HepG2 (cell line): ENCODE measurements around the gene SDK1. TPM values are rescaled to one million over a fixed set of nuclear protein-coding genes. Genes with fewer than 3 reads are reported as not detected.

Experiments
- ATAC-seq: fragments of 200-7000 bp; cut with Tn5 transposase; 3 replicates; pipeline ENCODE4 v1.9.1; 2020; ENCODE audit warnings: mild to moderate bottlenecking, moderate library complexity
- BruUV-seq: library from RNA; stranded (reverse); fragments of 400-500 nt; replicated peaks from 2 replicates; lab custom pipeline; 2021; lab: Mats Ljungman, UMichigan
- CTCF ChIA-PET: fragments of 300-600 bp; formaldehyde crosslinking; extraction: SDS; loops from one replicate; lab custom pipeline; 2021; ENCODE audit warnings: low total read pairs, inconsistent platforms, low intra/inter-chr PET ratio; lab: Yijun Ruan, JAX
- POLR2A ChIA-PET: fragments of 350-600 bp; sonication (Branson Sonifier 250); formaldehyde crosslinking; loops from one replicate; lab custom pipeline; 2020; ENCODE audit warnings: antibody characterized with exemption, inconsistent platforms; lab: Yijun Ruan, JAX
- DNase-seq: peaks from one replicate; pipeline ENCODE4 v3.0.0-alpha.2; 2015; ENCODE audit warnings: low spot score
- FAIRE-seq: peaks from 3 replicates; lab custom pipeline; 2011; peaks lifted over from hg19 to GRCh38; lab: Jason Lieb, UNC
- H2AFZ ChIP-seq: one replicate; pipeline ENCODE4 v1.6.1; 2011; ENCODE audit warnings: low read length, inconsistent platforms
- H3K27ac ChIP-seq: fragments of 300-600 bp; 3 replicates; pipeline ENCODE4 v1.8.0; 2011; ENCODE audit warnings: mixed run types, mild to moderate bottlenecking, mixed read lengths, low read length, inconsistent platforms; ENCODE audit not compliant: insufficient read depth; ENCODE audit errors: extremely low read length
- H3K27me3 ChIP-seq, 2 experiments: fragments of 200-600 bp in 1 of 2; 2 replicates in 1 of 2; 3 replicates in 1 of 2; pipeline versions ENCODE4 v1.6.0 to v1.8.0; 2011; ENCODE audit warnings: low read length in 2 of 2, mild to moderate bottlenecking in 2 of 2, moderate library complexity in 2 of 2, inconsistent platforms in 1 of 2; ENCODE audit not compliant: insufficient read depth in 2 of 2, control insufficient read depth in 1 of 2
- H3K36me3 ChIP-seq, 2 experiments: fragments of 200-600 bp in 1 of 2; replicated peaks in 1 of 2; 2 replicates in 1 of 2; 3 replicates in 1 of 2; pipeline versions ENCODE4 v1.5.1 to v1.8.0; 2011; ENCODE audit warnings: low read length in 2 of 2, inconsistent platforms in 1 of 2; ENCODE audit not compliant: insufficient read depth in 2 of 2, control insufficient read depth in 1 of 2
- H3K4me1 ChIP-seq: 2 replicates; pipeline ENCODE4 v1.5.1; 2012; ENCODE audit warnings: low read length, inconsistent platforms; ENCODE audit not compliant: insufficient read depth
- H3K4me2 ChIP-seq: 2 replicates; pipeline ENCODE4 v1.6.0; 2011; ENCODE audit warnings: low read depth, low read length, inconsistent platforms
- H3K4me3 ChIP-seq, 3 experiments: fragments of 200-600 bp in 1 of 3; sonication (generic), shearing (Covaris generic) in 1 of 3; replicated peaks in 1 of 3; 2 replicates each; pipeline ENCODE4 v1.5.1; 2011 to 2016; ENCODE audit warnings: low read length in 3 of 3, inconsistent platforms in 2 of 3, low read depth in 2 of 3, mild to moderate bottlenecking in 2 of 3, control low read depth in 1 of 3, mixed read lengths in 1 of 3; ENCODE audit not compliant: insufficient read depth in 1 of 3
- H3K79me2 ChIP-seq: one replicate; pipeline ENCODE4 v1.6.1; 2011; ENCODE audit warnings: low read length, inconsistent platforms; ENCODE audit not compliant: insufficient read depth
- H3K9ac ChIP-seq: 2 replicates; pipeline ENCODE4 v1.6.0; 2011; ENCODE audit warnings: mild to moderate bottlenecking, low read depth, low read length, inconsistent platforms; ENCODE audit not compliant: insufficient read depth
- H3K9me3 ChIP-seq: 2 replicates; pipeline ENCODE4 v1.5.1; 2012; ENCODE audit warnings: mild to moderate bottlenecking, low read length
- H4K20me1 ChIP-seq: 2 replicates; pipeline ENCODE4 v1.6.0; 2011; ENCODE audit warnings: inconsistent platforms, mild to moderate bottlenecking, low read length, moderate library complexity; ENCODE audit not compliant: insufficient read depth
- KDM5A ChIP-seq: fragments of 200-600 bp; sonication (generic); IDR thresholded peaks from 2 replicates; pipeline ENCODE4 v1.7.0; 2018; ENCODE audit warnings: antibody characterized with exemption, mild to moderate bottlenecking, low read length, borderline replicate concordance
- NFKB2 ChIP-seq: sonication (generic); formaldehyde crosslinking; IDR thresholded peaks from 2 replicates; pipeline ENCODE4 v1.4.0; 2020; ENCODE audit warnings: missing genetic modification reagents, borderline replicate concordance
- PHF21A ChIP-seq: sonication (generic); formaldehyde crosslinking; IDR thresholded peaks from 2 replicates; pipeline ENCODE4 v1.5.0; 2020; ENCODE audit warnings: mild to moderate bottlenecking, missing genetic modification reagents
- PITX1 ChIP-seq: sonication (generic); formaldehyde crosslinking; IDR thresholded peaks from 2 replicates; pipeline ENCODE4 v1.5.1; 2020; ENCODE audit warnings: mild to moderate bottlenecking, missing genetic modification reagents
- RARG ChIP-seq: sonication (generic); formaldehyde crosslinking; IDR thresholded peaks from 2 replicates; pipeline ENCODE4 v1.4.0; 2020; ENCODE audit warnings: low read depth, mild to moderate bottlenecking, missing genetic modification reagents
- XBP1 ChIP-seq: sonication (generic); formaldehyde crosslinking; IDR thresholded peaks from 2 replicates; pipeline ENCODE4 v1.5.0; 2020; ENCODE audit warnings: missing genetic modification reagents
- ZNF232 ChIP-seq: sonication (generic); formaldehyde crosslinking; IDR thresholded peaks from 2 replicates; pipeline ENCODE4 v1.4.0; 2020; ENCODE audit warnings: missing genetic modification reagents, borderline replicate concordance
- WGBS: methylation state at CpG from one replicate; pipeline ENCODE4 v1.1.6; 2017; ENCODE audit warnings: low lambda C conversion rate; 5-methylcytosine and 5-hydroxymethylcytosine counted together
- in situ Hi-C: cut with HindIII; loops from 2 replicates; pipeline ENCODE4 v1.10.0; 2017; ENCODE audit warnings: low pct_unique_long_range_greater_than_20kb; ENCODE audit not compliant: extremely low pct_ligation_motif_present
- intact Hi-C: fragments of 100-400 bp; cut with micrococcal nuclease; formaldehyde crosslinking; loops from one replicate; pipeline ENCODE4 v1.10.0; 2022; ENCODE audit not compliant: unreplicated experiment
- polyA plus RNA-seq, 8 experiments: library from polyadenylated mRNA; depleted of rRNA in 3 of 8; stranded (reverse) in 7 of 8; unstranded in 1 of 8; fragments of >200 nt; fragmentation: Illumina TruSeq in 4 of 8; extraction: Trizol in 4 of 8; gene quantifications; 2 replicates each; pipeline versions ENCODE4 v1.2.1 to v1.2.3, GENCODE V29; 2011 to 2016; ENCODE audit warnings: low read depth in 4 of 8, missing spikeins in 1 of 8, mixed read lengths in 1 of 8; ENCODE audit not compliant: insufficient read depth in 1 of 8
- total RNA-seq, 5 experiments: library from RNA; depleted of rRNA; stranded (reverse); fragments of >200 nt; fragmentation: Illumina TruSeq; extraction: Trizol; gene quantifications; 2 replicates each; pipeline ENCODE4 v1.2.3, GENCODE V29; 2016; ENCODE audit warnings: low read depth in 1 of 5
- TF ChIP-seq, protein P1 (sequence below): sonication (generic); formaldehyde crosslinking; IDR thresholded peaks from 2 replicates; pipeline ENCODE4 v1.8.0; 2022; ENCODE audit warnings: missing genetic modification reagents, mild to moderate bottlenecking, inconsistent platforms, borderline replicate concordance

Gene SDK1
- total and polyA plus RNA-seq, 2 of the 13 experiments (the other 11 are each of a cell fraction or from before 2014, with no cell fraction given): 0.35 to 2.4 TPM

- Histone ChIP-seq H3K9ac (no peak overlapping the region), H2AFZ (no peak overlapping the region), H3K9me3 (no peaks in the 10 kb centered on the region), H4K20me1 (no peaks in the 10 kb centered on the region), H3K4me1 (no peaks in the 10 kb centered on the region), H3K4me3 (no peak overlapping the region), H3K27me3 (no peaks in the 10 kb centered on the region), H3K36me3 (no peaks in the 10 kb centered on the region), H3K4me2 (no peak overlapping the region), H3K79me2 (no peaks in the 10 kb centered on the region), H3K27ac (no peak overlapping the region)
- ChIA-PET CTCF (no interaction called here), POLR2A (no interaction called here)
- in situ Hi-C loops: no loop called here
- TF ChIP-seq RARG (CRISPR knock-in tag): no peak
- FAIRE-seq: no peak
- intact Hi-C loops: no loop called here
- no peak for ATAC-seq
- 50% methylated on average over 4 of the region's 10 CpGs for WGBS
- BruUV-seq: no TSS peak
- no peak for DNase-seq
Measured at GRCh38 chr7:4167385-4167910, 866.4 kb downstream of the SDK1 start.

DNA sequence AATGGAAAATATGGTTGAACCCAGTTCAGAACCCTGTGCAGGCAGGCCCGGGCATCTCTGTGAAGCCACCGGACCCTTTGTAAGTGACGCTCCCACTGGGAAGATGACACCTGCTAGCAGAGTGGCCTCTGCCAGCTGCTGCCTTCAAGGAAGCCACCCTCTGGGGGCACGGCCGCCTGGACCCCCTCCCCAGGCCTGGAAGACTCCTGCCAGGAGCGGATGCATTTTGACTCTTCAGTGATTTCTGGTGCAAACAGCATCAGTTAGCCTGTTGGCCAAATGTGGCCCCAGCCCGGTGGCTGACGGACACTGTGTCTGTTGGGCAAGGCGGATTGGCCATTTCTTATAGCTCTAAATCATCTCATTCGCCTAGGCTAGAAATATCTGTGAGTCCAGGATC is 867.0 kb downstream of the SDK1 start:
- TF ChIP-seq KDM5A: no peak
- no peak for TF ChIP-seq PHF21A (CRISPR knock-in tag)
- no peak for TF ChIP-seq PITX1 (CRISPR knock-in tag)
- TF ChIP-seq NFKB2 (CRISPR knock-in tag): no peak
- no peak for TF ChIP-seq ZNF232
- TF ChIP-seq, protein P1, sequence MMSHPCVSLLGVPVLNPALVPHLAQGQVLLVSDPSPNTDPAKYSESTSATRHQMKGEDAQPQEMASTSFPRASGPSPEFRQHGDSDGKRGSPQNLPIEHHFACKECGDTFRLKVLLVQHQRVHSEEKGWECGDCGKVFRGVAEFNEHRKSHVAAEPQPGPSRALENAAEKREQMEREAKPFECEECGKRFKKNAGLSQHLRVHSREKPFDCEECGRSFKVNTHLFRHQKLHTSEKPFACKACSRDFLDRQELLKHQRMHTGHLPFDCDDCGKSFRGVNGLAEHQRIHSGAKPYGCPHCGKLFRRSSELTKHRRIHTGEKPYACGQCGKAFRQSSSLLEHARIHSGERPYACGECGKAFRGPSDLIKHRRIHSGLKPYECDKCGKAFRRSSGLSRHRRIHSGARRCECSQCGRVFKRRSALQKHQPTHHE: no peak
- TF ChIP-seq XBP1: no peak
- Histone ChIP-seq H3K9ac (no peak overlapping the region), H3K79me2 (no peaks in the 10 kb centered on the region), H3K4me1 (no peaks in the 10 kb centered on the region), H3K27ac (no peak overlapping the region), H4K20me1 (no peaks in the 10 kb centered on the region), H2AFZ (no peak overlapping the region), H3K4me3 (no peak overlapping the region), H3K36me3 (no peaks in the 10 kb centered on the region), H3K27me3 (no peaks in the 10 kb centered on the region), H3K9me3 (no peaks in the 10 kb centered on the region), H3K4me2 (no peak overlapping the region)
- intact Hi-C loops: no loop called here
- DNase-seq (no peak), ATAC-seq (no peak), FAIRE-seq (no peak)
- in situ Hi-C loops: no loop called here
- ChIA-PET CTCF (no interaction called here), POLR2A (no interaction called here)
- BruUV-seq: no TSS peak
- 93% methylated on average over 6 of the region's 10 CpGs for WGBS
